Measurements from ENCODE around the gene NEMP1. TPM values are rescaled to one million over a fixed set of nuclear protein-coding genes. Genes with fewer than 3 reads are reported as not detected.
"Not testable (repeated sequence)": the region's sequence is repeated elsewhere in the genome, so short reads cannot be mapped to it uniquely, and the experiment has no call there.

NEMP1 gene
- total RNA-seq, 2 donors from 2014 or later: 2.3 to 5.2 TPM

DNA sequence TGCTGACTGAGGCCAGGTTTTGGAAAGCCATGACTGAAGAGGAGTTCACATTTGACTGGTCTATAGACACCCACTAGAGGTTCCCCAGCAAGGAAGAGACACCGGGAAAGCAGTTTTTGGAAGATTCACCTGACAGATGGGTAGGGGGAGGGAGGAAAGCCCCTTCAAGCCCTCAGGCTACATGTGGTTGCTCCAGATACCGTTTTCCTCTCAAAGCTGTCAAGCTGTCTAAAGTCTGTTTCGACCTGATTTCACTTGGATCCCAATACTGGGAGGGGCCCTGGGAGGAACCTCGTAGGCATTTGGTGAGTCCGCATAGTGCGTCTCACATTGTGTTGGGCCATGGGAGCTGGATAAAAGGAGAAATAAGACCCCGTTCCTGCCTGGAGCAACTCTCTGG, 48.0 kb upstream of the NEMP1 start:
- Histone ChIP-seq H3K27me3 (no peaks in the 10 kb centered on the region), H3K27ac (peak overlapping the region in 3 of 4 donors; percentile 85 to 94 (median 92)), H3K9me3 (no peaks in the 10 kb centered on the region), H3K36me3 (replicated peaks in 1 of 2; ENCODE audit: insufficient read depth in 1 of 2, low read depth in 2 of 2) (no peaks in the 10 kb centered on the region), H3K4me3 (no peak overlapping the region), H3K4me1 (peaks cover 15% of the 10 kb centered on the region)
- no peak for DNase-seq
- TF ChIP-seq, protein P1, sequence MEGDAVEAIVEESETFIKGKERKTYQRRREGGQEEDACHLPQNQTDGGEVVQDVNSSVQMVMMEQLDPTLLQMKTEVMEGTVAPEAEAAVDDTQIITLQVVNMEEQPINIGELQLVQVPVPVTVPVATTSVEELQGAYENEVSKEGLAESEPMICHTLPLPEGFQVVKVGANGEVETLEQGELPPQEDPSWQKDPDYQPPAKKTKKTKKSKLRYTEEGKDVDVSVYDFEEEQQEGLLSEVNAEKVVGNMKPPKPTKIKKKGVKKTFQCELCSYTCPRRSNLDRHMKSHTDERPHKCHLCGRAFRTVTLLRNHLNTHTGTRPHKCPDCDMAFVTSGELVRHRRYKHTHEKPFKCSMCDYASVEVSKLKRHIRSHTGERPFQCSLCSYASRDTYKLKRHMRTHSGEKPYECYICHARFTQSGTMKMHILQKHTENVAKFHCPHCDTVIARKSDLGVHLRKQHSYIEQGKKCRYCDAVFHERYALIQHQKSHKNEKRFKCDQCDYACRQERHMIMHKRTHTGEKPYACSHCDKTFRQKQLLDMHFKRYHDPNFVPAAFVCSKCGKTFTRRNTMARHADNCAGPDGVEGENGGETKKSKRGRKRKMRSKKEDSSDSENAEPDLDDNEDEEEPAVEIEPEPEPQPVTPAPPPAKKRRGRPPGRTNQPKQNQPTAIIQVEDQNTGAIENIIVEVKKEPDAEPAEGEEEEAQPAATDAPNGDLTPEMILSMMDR (IDR thresholded peaks at IDR 0.05): no peak
- TF ChIP-seq POLR2A (IDR thresholded peaks at IDR 0.05): no peak
- ATAC-seq: no peak
- 40 to 45% methylated on average over 7 of the region's 7 CpGs for WGBS, 2 donors
- intact Hi-C loops (cut with DNase I): no loop called here

DNA sequence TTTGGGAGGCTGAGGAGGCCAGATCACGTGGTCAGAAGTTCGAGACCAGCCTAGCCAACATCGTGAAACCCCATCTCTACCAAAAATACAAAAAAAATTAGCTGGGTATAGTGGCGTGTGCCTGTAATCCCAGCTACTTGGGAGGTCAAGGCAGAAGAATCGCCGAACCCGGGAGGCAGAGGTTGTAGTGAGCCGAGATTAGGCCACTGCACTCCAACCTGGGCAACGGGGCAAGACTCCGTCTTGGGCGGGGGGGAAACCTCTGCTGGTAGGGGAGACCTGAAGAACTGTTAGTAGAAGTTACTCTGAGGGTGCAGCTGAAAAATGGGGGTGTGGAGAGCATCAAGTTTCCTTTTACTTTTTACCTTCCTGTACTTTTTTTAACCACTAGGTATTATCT, 47.5 kb upstream of the NEMP1 start:
- intact Hi-C loops (cut with DNase I): no loop called here
- TF ChIP-seq, protein P1 (IDR thresholded peaks at IDR 0.05): no peak
- TF ChIP-seq POLR2A (IDR thresholded peaks at IDR 0.05): no peak
- H3K36me3 ChIP-seq (replicated peaks in 1 of 2; ENCODE audit: insufficient read depth in 1 of 2, low read depth in 2 of 2): no peaks in the 10 kb centered on the region
- no peaks in the 10 kb centered on the region for H3K9me3 ChIP-seq
- no peak overlapping the region for H3K4me3 ChIP-seq
- ATAC-seq: no peak
- H3K27me3 ChIP-seq: no peaks in the 10 kb centered on the region
- H3K27ac ChIP-seq: peak overlapping the region in 1 of 4 donors; percentile 92
- DNase-seq: no peak
- 82 to 87% methylated on average over 11 of the region's 11 CpGs for WGBS, 2 donors
- H3K4me1 ChIP-seq: peaks cover 15% of the 10 kb centered on the region

DNA sequence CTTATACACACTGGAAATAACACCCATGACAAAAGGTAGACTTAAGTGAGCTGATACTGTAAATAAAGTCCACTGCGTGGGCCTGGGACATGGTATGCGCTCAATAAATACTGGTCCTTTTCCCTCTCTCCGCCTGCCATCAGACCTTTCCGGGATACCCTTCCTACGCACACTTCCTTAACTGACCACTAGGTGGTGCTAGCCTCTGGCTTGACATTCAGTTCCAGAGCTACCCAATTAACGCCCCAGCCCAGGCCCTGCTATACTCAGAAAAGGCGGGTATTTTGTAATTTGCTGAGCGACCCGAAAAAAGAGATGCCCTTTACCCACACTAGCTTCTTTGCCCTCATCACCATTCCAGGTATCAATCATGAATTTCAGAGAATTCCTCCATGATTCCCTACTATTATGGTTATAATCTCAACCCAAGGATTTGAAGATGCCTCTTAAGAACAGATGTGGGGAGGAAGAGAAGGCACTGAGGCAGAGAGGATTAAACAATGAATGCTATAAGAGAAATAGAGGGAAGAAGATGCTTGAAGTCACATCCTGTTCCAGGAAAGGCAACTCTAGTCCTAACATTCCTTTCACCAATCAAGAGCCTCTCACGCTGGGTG, 45.8 kb upstream of the NEMP1 start:
- TF ChIP-seq POLR2A (IDR thresholded peaks at IDR 0.05): no peak
- TF ChIP-seq, protein P1 (IDR thresholded peaks at IDR 0.05): peak; percentile 85 to 97 (median 92)
- intact Hi-C loops (cut with DNase I): no loop called here
- no peak overlapping the region for H3K27ac ChIP-seq

GRCh38 chr12:57123813-57124212, 45.2 kb upstream of the NEMP1 start:
- 12 to 18% methylated on average over 2 of the region's 2 CpGs for WGBS, 2 donors
- no peak for ATAC-seq
- intact Hi-C loops (cut with DNase I): no loop called here
- Histone ChIP-seq H3K4me3 (no peak overlapping the region), H3K27ac (no peak overlapping the region), H3K36me3 (replicated peaks in 1 of 2; ENCODE audit: insufficient read depth in 1 of 2, low read depth in 2 of 2) (no peaks in the 10 kb centered on the region), H3K27me3 (no peaks in the 10 kb centered on the region), H3K9me3 (no peaks in the 10 kb centered on the region), H3K4me1 (peaks cover 11% of the 10 kb centered on the region)
- no peak for DNase-seq
- TF ChIP-seq, protein P1 (IDR thresholded peaks at IDR 0.05): no peak
- TF ChIP-seq POLR2A (IDR thresholded peaks at IDR 0.05): no peak

More for the DNA sequence above, 45.8 kb upstream of the NEMP1 start:
- Histone ChIP-seq H3K4me3 (no peak overlapping the region), H3K36me3 (replicated peaks in 1 of 2; ENCODE audit: insufficient read depth in 1 of 2, low read depth in 2 of 2) (no peaks in the 10 kb centered on the region), H3K9me3 (no peaks in the 10 kb centered on the region), H3K27me3 (no peaks in the 10 kb centered on the region), H3K4me1 (peaks cover 15% of the 10 kb centered on the region)
- ATAC-seq (peak; percentile 54), DNase-seq (peak; percentile 81 to 84 (median 83))
- WGBS, 2 donors: 12 to 16% methylated on average over 10 of the region's 10 CpGs

DNA sequence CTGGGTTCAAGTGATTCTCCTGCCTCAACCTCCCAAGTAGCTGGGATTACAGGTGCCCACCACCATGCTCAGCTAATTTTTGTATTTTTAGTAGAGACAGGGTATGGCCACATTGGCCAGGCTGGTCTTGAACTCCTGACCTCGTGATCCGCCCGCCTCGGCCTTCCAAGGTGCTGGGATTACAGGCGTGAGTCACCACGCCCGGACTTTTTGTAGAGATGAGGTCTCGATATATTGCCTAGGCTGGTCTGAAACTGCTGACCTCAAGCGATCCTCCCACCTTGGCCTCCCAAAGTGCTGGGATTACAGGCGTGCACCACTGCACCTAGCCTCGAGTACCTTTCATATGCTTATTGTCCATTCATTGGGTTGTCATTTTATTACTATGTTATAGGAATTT, 42.1 kb upstream of the NEMP1 start:
- H3K36me3 ChIP-seq (replicated peaks in 1 of 2; ENCODE audit: insufficient read depth in 1 of 2, low read depth in 2 of 2); H3K27ac ChIP-seq; DNase-seq; H3K4me1 ChIP-seq; intact Hi-C loops (cut with DNase I); H3K27me3 ChIP-seq; H3K4me3 ChIP-seq; ATAC-seq; H3K9me3 ChIP-seq: not testable (repeated sequence)
- 76 to 85% methylated on average over 11 of the region's 11 CpGs for WGBS, 2 donors
